ENCODE results near the gene KPNA1.

KPNA1 gene

DNA sequence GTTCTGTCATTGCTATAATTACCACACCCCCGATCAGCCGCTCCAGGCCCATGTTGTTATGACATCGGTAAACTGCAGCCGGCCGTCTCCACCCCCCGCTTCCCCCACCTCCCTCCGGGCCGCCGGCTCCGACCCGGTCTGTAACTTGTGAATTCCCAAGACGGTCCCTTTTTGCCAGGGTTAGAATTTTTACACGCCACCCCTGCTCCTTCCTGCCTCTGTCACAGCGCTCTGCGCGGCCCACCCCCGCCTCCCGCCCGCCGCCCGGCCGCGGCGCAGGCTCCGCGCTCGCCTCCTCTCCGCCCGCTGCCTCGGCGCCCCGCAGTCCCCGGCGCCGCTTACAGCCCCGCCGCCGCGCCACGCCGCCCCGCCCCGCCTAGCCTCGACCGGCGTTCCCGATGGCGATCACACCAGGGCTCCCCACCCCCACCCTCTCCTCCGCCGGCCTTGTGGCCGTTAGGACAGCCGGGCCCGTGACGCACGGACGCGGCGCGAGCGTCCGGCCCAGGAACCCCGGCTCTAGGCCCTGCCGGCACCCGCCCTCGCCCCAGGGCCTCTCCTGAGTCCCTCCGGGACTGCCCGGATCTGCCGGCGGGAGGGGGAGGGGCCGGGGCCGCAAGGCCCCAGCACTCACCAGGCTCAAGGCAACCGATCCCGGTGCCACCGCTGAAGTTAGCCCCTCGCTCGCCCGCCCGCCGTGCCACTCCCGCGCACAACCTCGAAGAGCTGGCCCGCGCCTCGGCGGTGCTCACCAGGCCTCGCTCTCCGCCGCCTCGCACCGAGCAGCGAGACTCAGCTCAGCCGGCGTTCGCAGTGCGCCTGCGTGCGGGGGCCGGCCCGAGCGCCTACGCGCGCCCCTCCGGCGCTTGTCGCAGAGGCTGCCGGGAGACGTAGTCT is at the start of gene KPNA1:
Gene KPNA1, minus strand, starts transcription at position 817 of the 897 bp plus-strand sequence. CDS start 18,374 bp downstream, outside the sequence.
- peak; percentile 71 to 72 for DNase-seq (ENCODE audit: low read depth in 2 of 2)

DNA sequence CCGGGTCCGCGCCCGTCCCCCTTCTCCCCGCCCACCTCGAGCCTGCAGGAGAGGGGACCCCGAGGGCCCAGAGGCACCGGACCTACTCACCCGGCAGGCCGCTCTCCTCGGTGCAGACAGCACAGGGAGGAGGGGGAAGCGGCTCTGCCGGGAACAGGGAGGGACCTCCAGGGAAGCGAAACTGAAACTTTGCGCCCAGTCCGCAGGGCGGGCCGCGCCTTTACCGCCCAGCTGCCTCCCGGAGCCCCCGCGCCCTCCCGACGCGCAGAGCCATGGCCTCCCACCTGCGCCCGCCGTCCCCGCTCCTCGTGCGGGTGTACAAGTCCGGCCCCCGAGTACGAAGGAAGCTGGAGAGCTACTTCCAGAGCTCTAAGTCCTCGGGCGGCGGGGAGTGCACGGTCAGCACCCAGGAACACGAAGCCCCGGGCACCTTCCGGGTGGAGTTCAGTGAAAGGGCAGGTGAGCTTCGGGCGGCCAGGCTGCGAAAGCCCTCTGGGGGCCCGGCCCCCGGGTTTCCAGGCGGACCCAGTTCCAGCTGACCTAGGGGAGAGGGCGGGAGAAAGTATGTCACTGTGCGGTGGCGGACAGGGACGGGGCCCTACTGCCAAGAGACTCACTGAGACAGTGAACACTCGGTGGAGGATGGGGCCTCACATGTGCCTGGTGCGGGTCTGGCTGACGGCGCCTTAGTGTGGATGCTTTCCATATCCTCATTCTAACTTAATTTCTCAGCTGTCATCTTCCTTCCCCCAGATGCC is 49.6 kb upstream of the KPNA1 start, which contains the start of the genes DTX3L and PARP9:
Gene DTX3L, plus strand, starts transcription at position 184 of the 758 bp plus-strand sequence. Its CDS starts 89 bp downstream, at position 273.
Gene PARP9, minus strand, starts transcription at position 146 of the 758 bp plus-strand sequence. CDS start 4,680 bp downstream, outside the sequence.
- DNase-seq (ENCODE audit: low read depth in 2 of 2) = peak; percentile 57 to 61

DNA sequence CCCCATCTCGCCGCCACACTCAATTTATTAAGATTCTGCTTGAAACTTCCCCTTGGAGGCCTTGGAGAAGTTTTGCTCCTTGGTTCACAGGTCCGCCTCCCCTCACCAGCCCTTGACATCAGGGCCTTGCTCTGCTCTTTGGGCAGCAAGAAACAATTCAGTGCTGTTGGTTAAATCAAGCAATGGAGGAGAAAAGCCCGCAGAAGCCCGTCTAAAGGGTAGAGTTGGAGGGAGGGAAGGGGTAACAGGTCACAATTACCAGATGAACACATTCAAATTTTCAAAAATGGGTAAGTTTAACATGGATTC is 48.9 kb upstream of the KPNA1 start:
- no peak for DNase-seq (ENCODE audit: low read depth in 2 of 2)

DNA sequence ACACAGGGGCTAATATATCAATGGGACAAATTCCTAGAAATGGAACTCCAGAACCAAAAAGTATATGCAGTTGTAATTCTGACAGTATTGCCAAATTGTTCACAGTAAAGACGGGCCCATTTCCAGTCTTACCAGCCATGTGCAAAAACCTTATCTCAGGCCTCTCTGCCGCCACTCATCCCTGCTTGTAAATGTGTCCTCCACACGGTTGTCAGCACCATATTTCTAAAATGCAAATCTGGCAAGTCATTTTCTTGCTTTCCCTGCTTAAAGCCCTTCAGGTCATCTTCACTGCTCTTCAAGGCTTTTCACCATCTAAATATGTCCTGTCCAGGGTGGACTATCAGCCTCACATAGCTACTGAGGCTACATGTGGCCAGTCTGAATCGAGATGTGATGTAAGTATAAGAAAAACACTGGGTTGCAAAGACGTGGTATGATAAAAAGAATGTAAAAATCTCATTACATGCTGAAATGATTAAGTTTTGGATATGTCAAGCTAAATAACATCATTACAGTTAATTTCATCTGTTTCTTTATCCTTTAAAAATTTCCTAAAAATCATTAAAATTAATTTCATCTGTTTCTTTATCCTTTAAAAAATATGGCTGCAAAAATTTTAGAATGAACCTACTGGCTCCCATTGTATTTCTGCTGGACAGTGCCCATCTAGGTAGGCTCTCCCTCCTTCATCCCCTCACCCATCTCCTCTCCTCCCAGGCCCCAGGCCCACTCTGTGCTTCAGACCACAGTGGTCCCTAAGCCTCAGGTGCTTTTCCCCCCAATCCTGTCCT is 48.4 kb upstream of the KPNA1 start:
- no peak for DNase-seq (ENCODE audit: low read depth in 2 of 2)

DNA sequence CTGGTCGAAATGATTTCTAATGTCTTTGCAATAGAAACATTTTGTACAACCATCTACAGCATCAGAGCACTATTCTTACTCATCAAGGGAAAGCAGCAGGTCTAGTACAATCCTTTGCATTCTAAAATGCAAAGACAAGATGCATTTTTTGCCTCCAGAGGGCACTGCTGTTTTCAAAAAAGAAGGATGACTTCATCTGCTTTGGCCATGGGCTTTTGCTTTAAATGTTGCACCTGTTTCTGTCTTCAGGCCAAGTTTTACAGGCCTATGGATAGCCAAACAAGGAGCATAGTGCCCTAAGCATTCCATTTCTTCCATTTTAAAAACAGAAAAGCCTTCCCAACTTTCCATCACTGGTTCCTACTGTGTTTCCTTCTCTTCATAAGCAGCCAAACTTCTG is 45.9 kb upstream of the KPNA1 start:
- DNase-seq (ENCODE audit: low read depth in 2 of 2) = no peak

DNA sequence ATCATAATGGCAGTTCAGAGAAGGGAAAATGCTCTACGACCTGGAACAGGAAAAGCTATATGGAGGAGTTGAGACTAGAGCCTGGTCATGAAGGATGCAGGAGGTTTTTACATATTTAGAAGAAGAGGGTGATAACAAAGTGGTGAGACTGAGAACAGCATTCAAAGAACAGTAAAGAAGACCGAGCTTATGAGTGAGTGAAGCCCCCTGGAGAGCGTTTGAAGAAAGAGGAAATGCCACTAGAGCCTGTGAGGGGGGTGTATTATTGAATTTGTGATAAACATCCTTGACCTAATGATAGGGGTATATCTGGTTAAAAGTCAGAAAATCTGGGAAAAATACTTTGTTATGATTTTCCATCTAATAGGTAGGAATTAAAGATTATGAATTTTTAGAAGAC is 45.2 kb upstream of the KPNA1 start:
- DNase-seq (ENCODE audit: low read depth in 2 of 2) = no peak

DNA sequence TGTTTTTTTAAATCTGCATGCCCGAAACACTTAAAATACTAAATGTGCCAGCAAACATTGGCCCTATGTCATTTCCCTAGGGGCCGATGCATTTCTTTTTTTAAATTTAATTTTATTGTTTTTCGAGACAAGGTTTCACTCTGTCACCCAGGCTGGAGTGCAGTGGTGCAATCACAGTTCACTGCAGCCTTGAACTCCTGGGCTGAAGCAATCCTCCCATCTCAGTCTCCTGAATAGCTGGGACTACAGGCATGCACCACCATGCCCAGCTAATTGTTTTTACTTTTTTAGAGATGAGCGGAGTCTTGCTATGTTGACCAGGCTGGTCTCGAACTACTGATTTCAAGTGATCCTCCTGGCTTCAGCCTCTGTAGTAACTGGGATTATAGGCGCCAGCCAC is 43.9 kb upstream of the KPNA1 start:
- no peak for DNase-seq (ENCODE audit: low read depth in 2 of 2)

DNA sequence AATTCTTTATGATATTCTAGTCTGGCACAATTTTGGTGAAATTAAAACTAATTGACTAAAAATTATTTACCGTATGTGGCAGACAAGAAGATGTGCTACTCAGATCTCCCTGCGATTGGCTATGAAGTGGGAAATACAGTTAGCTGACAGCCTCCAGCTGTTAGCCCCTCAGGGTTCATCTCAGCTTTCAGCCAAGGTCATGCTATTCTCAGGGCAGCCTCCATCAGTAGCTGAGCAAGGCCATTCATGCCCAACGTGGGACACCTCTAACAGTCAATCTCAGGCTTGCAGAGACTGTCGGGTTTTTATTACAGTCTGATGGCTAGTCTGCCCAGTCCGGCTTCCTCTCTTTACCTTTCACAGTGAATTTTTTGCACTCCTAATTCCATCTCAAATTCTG is 42.6 kb upstream of the KPNA1 start:
- no peak for DNase-seq (ENCODE audit: low read depth in 2 of 2)

DNA sequence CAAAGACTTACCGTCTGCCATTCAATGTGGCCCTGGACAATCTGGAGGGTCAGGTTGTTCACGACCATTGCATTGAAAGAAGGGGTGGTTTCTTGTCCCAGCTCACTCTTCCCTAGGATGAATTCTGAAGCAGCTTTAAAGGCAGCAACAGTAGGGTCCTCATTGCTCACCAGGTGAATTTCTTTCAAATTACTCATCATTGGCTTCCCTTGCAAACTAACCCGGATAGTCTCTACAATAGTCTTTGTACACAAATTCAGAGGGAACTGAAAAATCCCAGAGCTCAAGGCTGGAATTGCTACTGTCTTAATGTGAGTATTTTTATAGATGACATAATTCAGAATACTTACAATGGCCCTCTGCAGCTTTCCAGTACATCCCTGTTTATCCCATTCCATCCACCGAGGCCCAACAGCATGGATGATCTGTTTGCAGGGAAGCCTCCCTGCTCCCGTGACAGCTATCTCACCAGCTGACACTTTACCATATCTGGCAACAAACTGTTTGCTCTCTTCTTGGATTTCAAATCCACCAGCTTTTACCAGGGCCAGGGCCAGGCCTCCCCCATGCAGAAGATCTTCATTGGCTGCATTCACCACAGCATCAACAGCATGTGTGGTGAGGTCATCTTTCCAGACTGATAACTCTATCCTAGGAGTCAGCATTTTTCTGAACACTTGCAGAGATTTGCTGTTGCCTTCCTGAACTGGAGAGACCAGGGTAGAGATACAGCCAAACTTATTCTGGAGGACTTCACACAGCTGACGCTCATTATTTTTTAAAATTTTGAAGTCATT is 40.7 kb upstream of the KPNA1 start:
- no peak for DNase-seq (ENCODE audit: low read depth in 2 of 2)

DNA sequence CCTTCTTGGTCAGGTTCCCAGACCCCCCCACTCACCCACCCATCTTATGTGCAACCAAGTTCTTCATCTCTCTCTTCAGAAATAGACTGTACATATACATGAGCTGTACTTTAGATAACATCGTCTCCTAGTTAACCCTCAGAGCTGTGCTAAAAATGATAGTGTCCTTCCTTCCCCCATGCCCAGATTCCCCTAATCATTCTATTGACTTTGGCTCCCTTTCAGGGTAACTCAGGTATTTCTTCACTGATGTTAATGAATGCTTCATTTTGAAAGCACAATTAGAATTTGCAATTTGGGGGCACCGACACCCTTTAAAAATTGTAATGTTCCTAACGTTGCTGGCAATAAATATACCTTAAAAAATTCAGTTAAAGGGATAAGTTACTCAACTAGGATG is 38.4 kb upstream of the KPNA1 start:
- DNase-seq (ENCODE audit: low read depth in 2 of 2) = no peak

DNA sequence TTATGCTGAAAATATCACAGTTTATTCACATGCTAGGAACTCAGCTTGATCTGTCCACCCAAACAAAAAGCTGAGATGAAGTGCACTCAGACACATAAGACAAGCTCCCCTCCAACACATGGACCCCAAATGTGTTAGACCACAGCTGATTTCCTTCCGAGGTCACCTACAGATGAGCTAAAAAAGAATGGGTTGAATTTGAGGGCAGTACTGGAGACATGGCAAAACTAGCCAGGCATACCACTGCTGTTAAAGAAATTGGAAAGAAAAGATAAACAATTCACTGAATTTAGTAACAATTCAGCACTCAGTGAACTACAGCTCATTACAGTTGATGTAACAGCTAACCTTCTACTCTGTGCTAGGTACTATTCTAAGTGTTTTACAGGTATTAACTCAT is 33.9 kb upstream of the KPNA1 start:
- no peak for DNase-seq (ENCODE audit: low read depth in 2 of 2)

DNA sequence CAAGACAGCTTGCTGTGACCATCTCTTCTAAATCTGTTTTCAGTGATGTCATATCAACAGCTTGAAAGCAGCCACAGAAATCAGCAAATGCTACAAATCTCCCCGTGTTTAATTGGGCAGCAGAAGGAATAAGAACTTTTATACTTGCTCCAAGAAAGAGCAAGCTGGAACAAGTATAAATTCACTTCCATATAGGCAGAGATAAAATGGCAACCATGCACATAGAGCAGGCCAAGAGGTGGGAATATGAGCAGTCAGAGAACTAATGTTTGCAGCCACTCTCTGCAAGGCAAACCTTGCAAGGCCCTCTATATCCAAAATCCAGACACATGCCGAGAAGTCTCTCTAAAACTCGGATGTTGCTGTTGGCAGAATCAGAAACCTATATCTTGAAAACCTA is 33.3 kb upstream of the KPNA1 start:
- DNase-seq (ENCODE audit: low read depth in 2 of 2) = no peak

DNA sequence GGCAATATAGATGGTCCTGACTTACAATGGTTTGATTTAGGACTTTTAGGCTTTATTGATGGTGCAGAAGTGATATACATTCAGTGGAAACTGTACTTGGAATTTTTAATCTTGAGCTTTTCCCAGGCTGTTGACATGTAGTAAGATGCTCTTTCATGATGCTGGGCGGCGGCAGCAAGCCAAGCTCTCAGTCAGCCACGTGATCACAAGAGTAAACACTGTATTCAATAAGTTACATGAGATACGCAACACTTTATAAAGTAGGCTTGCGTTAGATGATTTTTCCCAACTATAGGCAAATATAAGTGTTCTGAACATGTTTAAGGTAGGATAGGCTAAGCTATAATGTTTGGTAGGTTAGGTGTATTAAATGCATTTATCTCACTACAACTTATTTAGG is 31.4 kb upstream of the KPNA1 start:
- DNase-seq (ENCODE audit: low read depth in 2 of 2) = no peak

DNA sequence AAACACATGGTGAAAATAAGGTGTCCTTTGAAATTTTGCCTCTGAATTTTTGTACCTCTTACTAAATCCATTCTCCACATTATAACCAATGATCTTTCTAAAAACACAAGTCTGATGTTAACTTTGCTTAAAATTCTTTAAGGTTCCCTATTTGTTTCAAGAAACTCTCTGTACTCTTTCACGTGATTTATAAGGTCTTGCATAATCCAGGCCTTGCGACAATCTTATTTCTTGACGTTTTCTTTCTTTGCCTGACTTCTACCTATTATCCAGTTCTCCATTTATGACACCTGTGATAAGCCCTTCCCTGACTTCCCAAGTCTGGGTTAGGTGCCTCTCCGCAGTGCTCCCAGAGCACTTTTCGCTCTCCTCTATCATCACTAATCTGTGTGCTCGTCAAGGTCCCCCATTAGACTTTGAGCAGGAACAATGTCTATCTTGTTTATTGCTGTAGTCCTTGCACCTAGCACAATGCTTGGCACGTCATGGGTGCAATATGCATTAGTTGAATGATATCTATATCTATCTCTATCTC is 24.3 kb upstream of the KPNA1 start:
- DNase-seq (ENCODE audit: low read depth in 2 of 2) = no peak

DNA sequence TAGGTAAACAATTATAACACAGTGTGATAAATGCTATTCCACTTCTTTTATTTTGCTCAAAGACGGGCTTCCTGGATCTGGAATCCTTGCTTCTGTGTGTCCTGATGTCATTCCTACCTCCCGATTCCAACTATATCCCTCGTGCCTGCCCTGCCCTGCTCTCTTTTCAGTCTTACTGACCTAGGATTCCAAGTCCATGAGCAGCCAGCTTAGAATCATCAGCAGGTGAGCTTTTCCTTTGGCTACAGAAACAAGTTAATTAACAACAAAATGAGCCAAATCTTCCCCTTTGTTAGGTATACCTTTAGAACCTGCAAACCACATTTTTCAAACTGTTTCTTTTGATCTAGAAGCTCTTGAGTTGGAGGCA is 21.9 kb upstream of the KPNA1 start:
- no peak for DNase-seq (ENCODE audit: low read depth in 2 of 2)

DNA sequence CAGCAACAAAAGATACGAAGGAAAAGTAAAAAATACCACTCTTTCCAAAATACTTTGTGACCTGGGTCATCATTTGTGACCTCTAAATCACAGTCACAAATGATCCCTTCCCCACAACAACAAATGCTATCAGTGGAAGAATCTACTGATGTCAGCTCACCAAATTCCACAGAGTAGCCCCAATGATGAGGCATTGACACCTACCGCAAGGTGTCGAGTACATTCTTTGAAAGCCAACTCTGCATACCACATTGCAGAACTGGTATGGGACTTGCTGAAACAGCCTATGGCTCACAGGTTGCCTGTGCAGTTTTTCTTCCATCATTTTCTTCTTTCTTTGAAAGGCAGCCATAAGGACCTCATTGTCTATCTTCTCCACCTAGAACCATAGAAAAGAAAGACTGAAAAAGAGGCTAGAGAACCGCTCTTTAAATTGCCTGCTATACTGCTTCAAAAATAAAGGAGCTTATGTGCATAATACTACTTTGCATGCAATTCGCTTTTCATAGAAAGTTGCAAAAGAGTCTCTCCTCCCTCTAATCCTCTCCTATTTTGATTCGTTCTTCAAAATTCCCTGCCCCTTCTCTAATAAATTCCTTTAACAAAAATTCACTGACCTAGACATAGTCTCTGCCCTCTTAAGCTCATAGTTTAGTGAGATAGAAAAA is 21.4 kb upstream of the KPNA1 start:
- DNase-seq (ENCODE audit: low read depth in 2 of 2) = no peak

DNA sequence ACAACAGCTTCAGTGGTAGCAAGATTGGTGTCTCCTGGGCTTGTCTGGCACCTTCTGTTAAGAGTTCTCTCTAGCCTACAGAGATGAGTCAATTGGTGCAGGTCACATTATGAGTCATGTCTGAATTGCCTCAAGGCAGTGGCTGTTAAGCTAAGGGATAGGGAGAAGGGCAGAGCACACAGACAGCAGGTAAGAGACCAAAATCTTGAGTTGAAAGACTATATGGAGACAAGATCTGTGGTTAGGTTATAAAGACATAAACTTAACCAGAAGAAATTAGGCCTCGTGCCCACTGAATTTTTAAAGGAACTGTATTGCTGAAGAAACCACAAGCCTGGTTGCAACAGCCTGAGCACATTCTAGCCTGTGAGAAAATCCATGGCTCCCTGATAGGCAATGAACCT is 19.2 kb upstream of the KPNA1 start:
- peak in 1 of 2 experiments; percentile 23 for DNase-seq (ENCODE audit: low read depth in 2 of 2)

DNA sequence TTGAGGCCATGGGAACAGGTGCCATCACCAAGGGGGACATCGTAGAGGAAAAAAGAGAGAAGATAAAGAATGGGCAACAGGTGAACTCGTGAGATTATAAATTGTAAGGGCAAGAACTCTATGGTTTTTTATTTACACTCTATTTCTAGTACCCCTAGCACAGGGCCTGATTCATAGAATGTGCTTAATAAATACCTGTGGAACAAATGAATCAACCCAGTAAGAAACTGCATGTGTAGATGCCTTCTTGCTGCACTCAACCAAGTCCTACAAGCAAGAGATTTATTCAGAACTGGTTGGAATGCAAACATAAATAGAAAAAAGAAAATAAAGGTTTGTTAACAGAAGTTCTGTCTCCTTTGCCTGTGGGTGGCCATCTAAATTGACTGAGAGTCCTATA is 18.7 kb upstream of the KPNA1 start:
- no peak for DNase-seq (ENCODE audit: low read depth in 2 of 2)

DNA sequence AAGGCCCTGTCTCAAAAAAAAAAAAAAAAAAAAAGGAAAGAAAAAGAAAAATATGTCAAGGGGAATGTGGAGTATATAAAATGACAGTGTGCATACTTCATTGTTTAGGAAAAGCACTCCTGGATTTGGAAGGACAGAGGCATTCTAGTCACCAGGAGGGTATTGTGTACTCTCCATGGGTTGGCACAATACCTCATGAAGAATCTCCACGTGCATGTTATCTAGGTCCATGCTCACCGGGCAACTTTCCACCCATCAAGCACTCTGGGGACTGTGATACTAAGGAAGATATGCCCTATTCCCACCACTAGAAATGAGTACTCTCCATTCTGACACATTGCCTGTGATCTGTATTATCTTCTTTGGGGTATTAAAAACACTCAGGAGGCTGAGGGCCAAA is 15.4 kb upstream of the KPNA1 start:
- no peak for DNase-seq (ENCODE audit: low read depth in 2 of 2)

DNA sequence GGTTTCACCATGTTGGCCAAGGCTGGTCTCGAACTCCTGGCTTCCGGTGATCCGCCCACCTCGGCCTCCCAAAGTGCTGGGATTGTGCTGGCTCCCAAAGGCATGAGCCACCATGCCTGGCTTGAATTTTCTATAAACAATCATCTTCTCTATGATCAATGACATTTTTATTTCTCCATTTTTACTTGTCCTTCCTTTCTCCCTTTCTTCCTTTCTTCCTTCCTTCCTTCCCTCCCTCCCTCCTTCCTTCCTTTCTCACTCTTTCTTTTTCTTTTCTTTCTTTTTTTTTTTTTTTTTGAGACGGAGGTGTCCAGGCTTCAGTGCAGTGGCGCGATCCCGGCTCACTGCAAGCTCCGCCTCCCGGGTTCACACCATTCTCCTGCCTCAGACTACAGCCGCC is 8.6 kb upstream of the KPNA1 start:
- no peak for DNase-seq (ENCODE audit: low read depth in 2 of 2)

DNA sequence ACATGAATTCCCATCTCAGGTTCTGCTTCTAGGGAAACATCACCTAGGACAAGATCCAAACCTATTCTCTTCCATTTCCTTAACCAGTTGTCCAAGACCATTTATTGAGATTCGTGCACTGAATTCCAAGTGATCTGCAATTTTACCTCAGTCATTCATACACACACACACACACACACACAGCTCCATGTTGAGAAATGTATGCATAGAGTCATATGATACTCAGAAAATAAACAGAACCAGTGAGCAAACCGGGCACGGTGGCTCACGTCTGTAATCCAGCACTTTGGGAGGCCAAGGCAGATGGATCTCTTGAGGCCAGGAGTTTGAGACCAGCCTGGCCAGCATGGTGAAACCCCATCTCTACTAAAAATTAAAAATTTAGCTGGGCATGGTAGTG is 6.1 kb upstream of the KPNA1 start:
- DNase-seq (ENCODE audit: low read depth in 2 of 2) = no peak

Measured in stimulated activated CD4-positive, alpha-beta T cell treated with anti-CD3 and anti-CD28 coated beads, Interleukin-12 subunit alpha, Interleukin-12 subunit beta, amount 100 ng/mL, for 24 hours (primary cell).